LNCAP (cell line): ENCODE measurements around the gene HSPA8.

Experiments
- CTCF ChIP-seq: fragments of 450-650 bp; IDR thresholded peaks from 2 replicates; pipeline ENCODE4 v1.5.1; 2017; ENCODE audit warnings: mild to moderate bottlenecking

Gene HSPA8

GRCh38 chr11:123046473-123047259 lies 15.3 kb downstream of the HSPA8 start:
- no peak for TF ChIP-seq CTCF

- TF ChIP-seq CTCF: no peak
These were observed 16.8 kb downstream of the HSPA8 start for GRCh38 chr11:123045101-123045500.

- TF ChIP-seq CTCF: no peak
These were observed 20.8 kb downstream of the HSPA8 start for GRCh38 chr11:123041185-123041584.

GRCh38 chr11:123040111-123040432 lies 21.9 kb downstream of the HSPA8 start:
- no peak for TF ChIP-seq CTCF

GRCh38 chr11:123035831-123036230 lies 26.1 kb downstream of the HSPA8 start:
- no peak for TF ChIP-seq CTCF

GRCh38 chr11:123034597-123034996 lies 27.3 kb downstream of the HSPA8 start:
- no peak for TF ChIP-seq CTCF

GRCh38 chr11:123033895-123034294 lies 28.0 kb downstream of the HSPA8 start:
- TF ChIP-seq CTCF: no peak

- no peak for TF ChIP-seq CTCF
These were observed 31.4 kb downstream of the HSPA8 start for GRCh38 chr11:123030517-123030916.
